ENCODE results near the gene XYLB. TPM values are rescaled to one million over a fixed set of nuclear protein-coding genes. Genes with fewer than 3 reads are reported as not detected.

The XYLB gene
- total RNA-seq, 6 donors from 2014 or later: 1.3 to 7.3 (median 4.6) TPM

GRCh38 chr3:38369186-38369585 lies 22.6 kb downstream of the XYLB start:
- no peak for TF ChIP-seq CTCF (IDR thresholded peaks at IDR 0.05)
- TF ChIP-seq POLR2AphosphoS5 (IDR thresholded peaks at IDR 0.05): no peak
- no peak for TF ChIP-seq POLR2A (IDR thresholded peaks at IDR 0.05)
- no peak for TF ChIP-seq EP300 (IDR thresholded peaks at IDR 0.05)
- Histone ChIP-seq H3K9me3 (no peaks in the 10 kb centered on the region), H3K36me3 (peaks cover 0 to 11% (median 2%) of the 10 kb centered on the region in 4 donors), H3K4me1 (no peaks in the 10 kb centered on the region), H3K4me3 (no peak overlapping the region), H3K27me3 (no peaks in the 10 kb centered on the region), H3K27ac (no peak overlapping the region)
- no peak for ATAC-seq (ENCODE audit: low FRiP score in 2 of 2)
- 96 to 100% methylated on average over 3 of the region's 3 CpGs for WGBS, 2 donors
- DNase-seq: no peak

DNA sequence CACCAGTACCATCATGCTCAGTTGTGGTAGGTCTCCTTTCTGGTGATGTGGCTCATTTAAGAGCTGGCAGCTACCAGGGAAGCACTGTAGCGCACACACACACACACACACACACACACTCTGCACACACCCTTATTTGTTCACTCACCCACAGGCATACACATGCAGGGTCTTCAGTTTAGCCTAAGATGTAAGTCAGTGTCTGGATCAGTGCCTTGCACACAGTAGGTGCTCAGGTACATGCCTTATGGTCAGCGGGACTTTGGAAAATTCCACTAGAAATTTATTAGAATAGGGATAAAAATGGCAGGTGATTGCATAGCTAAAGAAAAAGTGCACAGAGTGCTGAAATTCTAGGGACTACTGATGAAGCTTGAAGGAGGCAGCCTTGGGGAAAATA lies 23.6 kb downstream of the XYLB start:
- Histone ChIP-seq H3K27me3 (no peaks in the 10 kb centered on the region), H3K36me3 (peaks cover 0 to 13% (median under 1%) of the 10 kb centered on the region in 4 donors), H3K27ac (no peak overlapping the region), H3K4me1 (no peaks in the 10 kb centered on the region), H3K4me3 (no peak overlapping the region), H3K9me3 (no peaks in the 10 kb centered on the region)
- ATAC-seq (ENCODE audit: low FRiP score in 2 of 2): no peak
- DNase-seq: no peak
- TF ChIP-seq EP300 (IDR thresholded peaks at IDR 0.05) (no peak), POLR2A (IDR thresholded peaks at IDR 0.05) (no peak), CTCF (IDR thresholded peaks at IDR 0.05) (no peak), POLR2AphosphoS5 (IDR thresholded peaks at IDR 0.05) (no peak)
- WGBS, 2 donors: 75 to 79% methylated on average over 2 of the region's 2 CpGs

DNA sequence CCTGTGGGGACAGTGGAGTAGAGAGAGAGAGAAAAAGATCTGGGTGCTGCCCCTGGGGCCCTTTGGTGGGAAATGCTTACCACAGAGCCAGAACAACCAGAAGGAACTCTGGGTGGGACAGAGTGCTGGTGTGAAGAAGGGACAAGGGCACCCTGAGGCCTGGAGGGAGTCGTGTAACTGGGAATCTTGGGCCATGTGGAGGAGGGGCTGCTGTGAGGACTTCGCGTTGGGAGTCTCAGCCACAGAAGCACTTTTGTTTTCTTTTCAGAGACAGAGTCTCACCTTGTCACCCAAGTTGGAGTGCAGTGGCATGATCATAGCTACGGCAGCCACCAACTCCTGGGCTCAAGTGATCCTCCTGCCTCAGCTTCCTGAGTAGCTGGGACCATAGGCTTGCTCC lies 24.3 kb downstream of the XYLB start:
- no peaks in the 10 kb centered on the region for H3K4me1 ChIP-seq
- TF ChIP-seq CTCF (IDR thresholded peaks at IDR 0.05) (no peak), POLR2AphosphoS5 (IDR thresholded peaks at IDR 0.05) (no peak), EP300 (IDR thresholded peaks at IDR 0.05) (no peak), POLR2A (IDR thresholded peaks at IDR 0.05) (no peak)
- peaks cover 0 to 6% (median 0%) of the 10 kb centered on the region in 4 donors for H3K36me3 ChIP-seq
- 68 to 87% methylated on average over 3 to 4 of the region's 4 CpGs for WGBS, 2 donors
- no peaks in the 10 kb centered on the region for H3K9me3 ChIP-seq
- H3K27ac ChIP-seq: no peak overlapping the region
- DNase-seq (no peak), ATAC-seq (ENCODE audit: low FRiP score in 2 of 2) (no peak)
- no peak overlapping the region for H3K4me3 ChIP-seq
- H3K27me3 ChIP-seq: no peaks in the 10 kb centered on the region

DNA sequence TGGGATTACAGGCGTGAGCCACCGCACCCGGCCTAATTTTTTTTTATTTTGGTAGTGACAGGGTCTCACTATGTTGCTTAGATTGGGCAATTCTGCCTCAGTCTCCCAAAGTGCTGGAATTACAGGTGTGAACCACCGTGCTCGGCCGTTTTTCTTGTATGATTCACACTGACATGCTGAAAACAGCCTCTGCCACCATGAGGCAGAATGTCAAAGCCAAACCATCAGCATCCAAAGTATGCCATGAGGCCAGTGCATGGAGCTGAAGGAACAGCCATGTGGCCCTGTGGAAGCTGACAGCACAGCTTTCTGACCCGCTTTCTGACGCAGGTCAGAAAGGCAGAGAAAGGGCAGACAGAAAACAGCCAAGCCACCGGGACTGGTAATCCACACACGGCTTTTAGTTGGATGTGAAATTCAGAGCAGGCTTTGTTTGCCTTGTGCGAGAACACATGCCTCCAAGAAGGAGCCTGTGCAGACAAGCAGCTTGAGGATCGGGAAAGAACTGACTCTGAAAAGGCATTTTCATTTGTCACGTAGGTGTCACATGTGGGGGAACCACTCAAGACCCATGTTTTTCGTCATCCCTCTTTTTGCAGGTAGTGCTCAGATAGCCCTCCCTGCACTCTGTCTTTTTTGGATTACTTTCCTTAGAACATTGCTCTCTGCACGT lies 25.1 kb downstream of the XYLB start:
- no peak for TF ChIP-seq POLR2AphosphoS5 (IDR thresholded peaks at IDR 0.05)
- Histone ChIP-seq H3K27me3 (no peaks in the 10 kb centered on the region), H3K9me3 (no peaks in the 10 kb centered on the region), H3K4me1 (no peaks in the 10 kb centered on the region), H3K4me3 (no peak overlapping the region), H3K36me3 (peaks cover 0 to 4% (median under 1%) of the 10 kb centered on the region in 4 donors), H3K27ac (no peak overlapping the region)
- DNase-seq (no peak), ATAC-seq (ENCODE audit: low FRiP score in 2 of 2) (no peak)
- WGBS, 2 donors: 82 to 91% methylated on average over 15 of the region's 15 CpGs

- Histone ChIP-seq H3K4me1 (no peaks in the 10 kb centered on the region), H3K27ac (no peak overlapping the region), H3K27me3 (no peaks in the 10 kb centered on the region), H3K36me3 (peaks cover 0 to 4% (median 2%) of the 10 kb centered on the region in 4 donors), H3K4me3 (no peak overlapping the region), H3K9me3 (no peaks in the 10 kb centered on the region)
- ATAC-seq (ENCODE audit: low FRiP score in 2 of 2) (no peak), DNase-seq (no peak)
- TF ChIP-seq CTCF (IDR thresholded peaks at IDR 0.05) (no peak), EP300 (IDR thresholded peaks at IDR 0.05) (no peak), POLR2AphosphoS5 (IDR thresholded peaks at IDR 0.05) (no peak), POLR2A (IDR thresholded peaks at IDR 0.05) (no peak)
- 77 to 93% methylated on average over 5 of the region's 5 CpGs for WGBS, 2 donors
These were observed 25.6 kb downstream of the XYLB start for GRCh38 chr3:38372214-38372601.

Data from upper lobe of left lung (tissue), 6 donors.